A673 (cell line): ENCODE data around the gene MTG2.

Source experiments
- CTCF ChIP-seq: fragments of 300-800, 200-600 bp; sonication (generic); conservative IDR thresholded peaks from 2 replicates; pipeline ENCODE4 v1.5.1; 2017; ENCODE audit warnings: low read depth, mild to moderate bottlenecking, antibody characterized with exemption, low read length, moderate library complexity, mixed read lengths
- EZH2 ChIP-seq: fragments of 200-600 bp; sonication (generic); IDR thresholded peaks from 2 replicates; pipeline ENCODE4 v1.6.1; 2017; ENCODE audit warnings: borderline replicate concordance, low read depth, mild to moderate bottlenecking, mixed read lengths, antibody characterized with exemption, low read length; ENCODE audit not compliant: poor library complexity, severe bottlenecking

GRCh38 chr20:62172666-62173065 lies 10.2 kb upstream of the MTG2 start:
- TF ChIP-seq CTCF (no peak), EZH2 (no peak)
